Astrocyte (in vitro differentiated cells and primary cell): ENCODE measurements around the gene CTRB2. TPM values are rescaled to one million over a fixed set of nuclear protein-coding genes. Genes with fewer than 3 reads are reported as not detected.

Experiments
- DNase-seq: peaks from one replicate; pipeline ENCODE4 v3.0.0-alpha.2; 2010; ENCODE audit warnings: low read depth
- FAIRE-seq: peaks from 2 replicates; lab custom pipeline; 2011; peaks lifted over from hg19 to GRCh38; lab: Jason Lieb, UNC
- H2AFZ ChIP-seq: 2 replicates; pipeline ENCODE4 v1.6.0; 2012; ENCODE audit warnings: low read depth, low read length, inconsistent platforms
- H3K27ac ChIP-seq: 2 replicates; pipeline ENCODE4 v1.5.1; 2011; ENCODE audit warnings: low read depth, low read length, inconsistent platforms
- H3K27me3 ChIP-seq: 2 replicates; pipeline ENCODE4 v1.6.0; 2011; ENCODE audit warnings: low read length, inconsistent platforms; ENCODE audit not compliant: insufficient read depth
- H3K36me3 ChIP-seq: 2 replicates; pipeline ENCODE4 v1.5.1; 2011; ENCODE audit warnings: low read length, inconsistent platforms; ENCODE audit not compliant: insufficient read depth
- H3K4me1 ChIP-seq: 2 replicates; pipeline ENCODE4 v1.5.1; 2011; ENCODE audit warnings: low read length, inconsistent platforms; ENCODE audit not compliant: insufficient read depth
- H3K4me2 ChIP-seq: 2 replicates; pipeline ENCODE4 v1.6.0; 2012; ENCODE audit warnings: low read length, inconsistent platforms
- H3K4me3 ChIP-seq: 2 replicates; pipeline ENCODE4 v1.5.1; 2011; ENCODE audit warnings: low read depth, mild to moderate bottlenecking, low read length, inconsistent platforms; ENCODE audit not compliant: insufficient read depth
- H3K79me2 ChIP-seq: 2 replicates; pipeline ENCODE4 v1.6.0; 2012; ENCODE audit warnings: mild to moderate bottlenecking, low read length, inconsistent platforms; ENCODE audit not compliant: insufficient read depth
- H3K9ac ChIP-seq: 2 replicates; pipeline ENCODE4 v1.6.0; 2012; ENCODE audit warnings: mild to moderate bottlenecking, low read length, inconsistent platforms
- H3K9me3 ChIP-seq: 2 replicates; pipeline ENCODE4 v1.5.1; 2012; ENCODE audit warnings: low read depth, mild to moderate bottlenecking, low read length, inconsistent platforms; ENCODE audit not compliant: insufficient read depth
- H4K20me1 ChIP-seq: 2 replicates; pipeline ENCODE4 v1.6.0; 2012; ENCODE audit warnings: low read length, inconsistent platforms; ENCODE audit not compliant: insufficient read depth
- H3K27ac Mint-ChIP-seq: one replicate; pipeline ENCODE4 v1.8.0; 2021; ENCODE audit warnings: mild to moderate bottlenecking, mixed read lengths; ENCODE audit not compliant: unreplicated experiment
- H3K27me3 Mint-ChIP-seq: one replicate; pipeline ENCODE4 v1.8.0; 2021; ENCODE audit warnings: low read depth, mixed read lengths; ENCODE audit not compliant: unreplicated experiment
- H3K36me3 Mint-ChIP-seq: one replicate; pipeline ENCODE4 v1.8.0; 2021; ENCODE audit warnings: low read depth, mixed read lengths; ENCODE audit not compliant: unreplicated experiment
- H3K4me1 Mint-ChIP-seq: one replicate; pipeline ENCODE4 v1.8.0; 2021; ENCODE audit warnings: low read depth, mixed read lengths; ENCODE audit not compliant: unreplicated experiment
- H3K4me3 Mint-ChIP-seq: one replicate; pipeline ENCODE4 v1.8.0; 2021; ENCODE audit warnings: mild to moderate bottlenecking, moderate library complexity, mixed read lengths; ENCODE audit not compliant: unreplicated experiment
- H3K9me3 Mint-ChIP-seq: one replicate; pipeline ENCODE4 v1.8.0; 2021; ENCODE audit warnings: mild to moderate bottlenecking, mixed read lengths; ENCODE audit not compliant: unreplicated experiment
- CTCF ChIP-seq: IDR thresholded peaks from 2 replicates; pipeline ENCODE4 v1.5.1; 2011; ENCODE audit warnings: low read depth, mild to moderate bottlenecking, inconsistent platforms, low read length, moderate library complexity; ENCODE audit not compliant: insufficient read depth
- EZH2 ChIP-seq: IDR thresholded peaks from 2 replicates; pipeline ENCODE4 v1.6.1; 2012; ENCODE audit warnings: mild to moderate bottlenecking, low read length, inconsistent platforms; ENCODE audit not compliant: insufficient read depth
- total RNA-seq: library from RNA; stranded (reverse); gene quantifications from 2 replicates; pipeline ENCODE4 v1.2.1, GENCODE V29; 2021

The CTRB2 gene
- total RNA-seq, 1 donor from 2014 or later, result 0.43 TPM

DNA sequence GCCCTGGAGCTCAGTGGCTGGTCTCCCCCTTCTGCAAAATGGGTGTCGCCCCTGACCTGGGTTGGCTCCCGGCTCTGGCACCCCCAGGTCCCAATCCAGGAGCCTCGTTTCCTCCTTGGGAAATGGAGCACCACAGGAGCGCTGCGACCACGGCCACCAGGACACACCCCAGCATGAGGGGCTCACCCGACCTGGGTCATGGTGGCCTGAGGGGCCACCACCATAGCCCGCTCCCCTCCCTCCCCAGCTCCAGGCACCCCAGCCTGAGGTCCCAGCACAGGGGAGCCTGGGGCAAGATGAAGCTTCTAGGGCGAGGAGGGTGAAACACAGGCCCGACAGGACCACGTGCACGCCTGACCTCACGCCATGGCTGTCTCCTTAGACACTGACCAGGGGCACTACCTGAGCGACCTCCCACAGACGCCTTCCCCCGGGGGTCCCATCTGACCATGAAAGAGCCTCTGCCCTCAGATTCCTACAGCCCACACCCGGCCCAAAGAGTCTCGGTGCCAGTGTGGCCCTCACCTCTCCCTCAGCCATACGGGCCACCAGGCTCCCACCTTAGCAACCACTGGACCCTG is 32.7 kb upstream of the CTRB2 start:
- FAIRE-seq (no peak), DNase-seq (no peak)
- Histone ChIP-seq H3K4me2 (peak overlapping the region; percentile 76), H3K79me2 (peaks cover 100% of the 10 kb centered on the region), H3K27me3 (no peaks in the 10 kb centered on the region), H3K27ac (peak overlapping the region; percentile 97), H3K4me1 (peaks cover 53% of the 10 kb centered on the region), H3K4me3 (no peak overlapping the region), H4K20me1 (peaks cover 63% of the 10 kb centered on the region), H3K36me3 (peaks cover 15% of the 10 kb centered on the region), H2AFZ (no peak overlapping the region), H3K9me3 (no peaks in the 10 kb centered on the region), H3K9ac (peak overlapping the region; percentile 90)
- Mint-ChIP-seq H3K9me3 (no peaks in the 10 kb centered on the region), H3K4me1 (peaks cover 53% of the 10 kb centered on the region), H3K27me3 (no peaks in the 10 kb centered on the region), H3K27ac (peak overlapping the region; percentile 92), H3K36me3 (peaks cover 10% of the 10 kb centered on the region), H3K4me3 (peak overlapping the region; percentile 68)
- TF ChIP-seq EZH2 (no peak), CTCF (no peak)

DNA sequence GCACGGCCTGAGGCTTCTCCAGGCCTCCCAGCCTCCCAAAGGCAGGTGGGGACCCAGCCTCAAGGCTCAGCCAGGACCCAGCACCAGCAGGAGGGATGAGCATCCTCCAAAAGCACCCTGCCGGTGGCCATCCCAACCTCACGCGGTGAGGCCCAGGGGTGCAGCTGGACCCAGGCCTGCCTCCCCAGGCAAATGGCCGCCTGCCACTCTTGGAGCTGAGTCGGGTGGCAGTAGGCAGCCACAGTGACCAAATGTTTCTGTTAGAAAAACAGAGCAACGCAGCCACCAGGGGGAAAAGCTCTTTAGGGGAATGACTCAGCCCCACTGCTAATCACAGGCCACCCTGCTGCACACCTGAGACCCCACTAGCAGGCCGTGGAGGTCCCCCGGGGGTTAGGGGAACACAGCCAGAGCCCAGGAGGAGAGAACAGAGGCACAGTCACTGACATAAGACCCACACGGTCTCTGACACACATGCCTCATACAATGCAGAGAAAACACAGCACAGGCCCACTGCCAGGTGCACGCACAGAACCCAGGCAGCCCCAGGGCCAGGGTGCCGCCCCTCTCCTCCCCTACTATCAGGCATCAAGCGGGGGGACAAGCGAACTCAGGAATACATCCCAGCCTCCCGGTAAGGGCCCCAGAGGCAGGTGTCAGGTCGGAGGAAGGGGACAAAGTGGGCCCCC is 32.0 kb upstream of the CTRB2 start:
- Histone ChIP-seq H3K36me3 (peaks cover 16% of the 10 kb centered on the region), H4K20me1 (peaks cover 70% of the 10 kb centered on the region), H3K27ac (peak overlapping the region; percentile 97), H3K9ac (peak overlapping the region; percentile 90), H3K9me3 (no peaks in the 10 kb centered on the region), H3K4me2 (peak overlapping the region; percentile 76), H3K27me3 (no peaks in the 10 kb centered on the region), H2AFZ (no peak overlapping the region), H3K79me2 (peaks cover 100% of the 10 kb centered on the region), H3K4me3 (no peak overlapping the region), H3K4me1 (peaks cover 53% of the 10 kb centered on the region)
- FAIRE-seq (no peak), DNase-seq (no peak)
- Mint-ChIP-seq H3K27ac (peak overlapping the region; percentile 86), H3K4me3 (peak overlapping the region; percentile 74), H3K36me3 (peaks cover 12% of the 10 kb centered on the region), H3K4me1 (peaks cover 50% of the 10 kb centered on the region), H3K9me3 (no peaks in the 10 kb centered on the region), H3K27me3 (no peaks in the 10 kb centered on the region)
- peak; percentile 14 for TF ChIP-seq CTCF
- TF ChIP-seq EZH2, result no peak
